Iris pigment epithelial cell (primary cell): ENCODE data around the gene PTPN2.
A peak's percentile ranks its signal among the peaks of the same experiment; 100 is the strongest.
"Not testable (repeated sequence)": the region's sequence is repeated elsewhere in the genome, so short reads cannot be mapped to it uniquely, and the experiment has no call there.

Experiments used
- DNase-seq: peaks from one replicate; pipeline ENCODE4 v3.0.0-alpha.2; 2011; ENCODE audit warnings: low read depth

Gene PTPN2

DNA sequence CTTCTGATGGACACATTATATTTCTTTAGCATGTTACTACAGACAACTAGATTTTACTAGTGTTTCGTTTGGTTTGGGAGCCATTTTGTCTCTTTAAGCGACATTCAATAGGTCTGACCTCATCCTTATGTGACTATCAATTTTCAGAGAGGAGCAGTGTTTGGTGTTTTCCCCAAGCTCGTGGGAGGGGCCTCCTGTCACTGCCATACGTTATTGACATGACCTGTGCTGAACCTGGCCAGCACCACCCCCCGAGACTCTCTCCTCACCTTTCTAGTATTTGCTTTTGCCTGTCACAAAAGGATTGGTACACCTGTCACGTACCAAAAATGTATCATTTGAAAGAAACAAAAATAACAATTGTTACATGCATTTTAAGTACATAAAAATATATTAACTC lies 111.9 kb downstream of the PTPN2 start:
- no peak for DNase-seq

DNA sequence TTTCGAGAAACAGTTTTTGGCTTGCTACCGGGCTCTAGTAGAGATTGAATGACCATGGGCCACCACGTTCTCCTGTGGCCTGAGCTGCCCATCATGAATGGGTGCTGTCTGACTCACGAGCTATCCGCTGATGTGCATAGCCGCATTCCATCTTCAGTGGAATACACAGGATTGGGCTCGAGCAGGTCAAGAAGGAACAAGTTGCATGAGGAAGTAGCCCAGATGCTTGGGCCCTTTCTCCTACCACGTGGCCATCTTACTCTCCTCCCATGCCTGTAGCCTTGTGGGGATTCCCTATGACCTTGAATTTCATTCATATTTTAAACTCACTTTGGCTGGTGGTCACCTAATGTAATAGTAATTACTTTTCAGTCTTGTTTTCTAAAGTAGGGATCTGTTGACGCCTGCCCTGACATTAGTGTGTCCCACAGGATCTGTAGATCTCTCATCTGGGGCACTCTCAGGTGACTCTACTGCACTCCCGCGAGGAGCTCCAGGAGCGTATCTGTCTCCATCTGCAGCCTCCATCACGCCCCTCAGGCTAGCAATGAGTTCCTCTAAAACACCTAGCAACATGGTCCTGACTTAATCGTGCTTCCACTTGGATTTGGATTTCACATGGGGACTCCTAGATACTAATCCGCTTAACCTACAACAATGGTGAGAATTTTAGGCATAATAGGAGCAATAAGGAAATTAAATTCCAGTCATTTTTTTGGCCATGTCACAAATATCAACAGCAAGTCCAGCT lies 113.4 kb downstream of the PTPN2 start:
- no peak for DNase-seq

DNA sequence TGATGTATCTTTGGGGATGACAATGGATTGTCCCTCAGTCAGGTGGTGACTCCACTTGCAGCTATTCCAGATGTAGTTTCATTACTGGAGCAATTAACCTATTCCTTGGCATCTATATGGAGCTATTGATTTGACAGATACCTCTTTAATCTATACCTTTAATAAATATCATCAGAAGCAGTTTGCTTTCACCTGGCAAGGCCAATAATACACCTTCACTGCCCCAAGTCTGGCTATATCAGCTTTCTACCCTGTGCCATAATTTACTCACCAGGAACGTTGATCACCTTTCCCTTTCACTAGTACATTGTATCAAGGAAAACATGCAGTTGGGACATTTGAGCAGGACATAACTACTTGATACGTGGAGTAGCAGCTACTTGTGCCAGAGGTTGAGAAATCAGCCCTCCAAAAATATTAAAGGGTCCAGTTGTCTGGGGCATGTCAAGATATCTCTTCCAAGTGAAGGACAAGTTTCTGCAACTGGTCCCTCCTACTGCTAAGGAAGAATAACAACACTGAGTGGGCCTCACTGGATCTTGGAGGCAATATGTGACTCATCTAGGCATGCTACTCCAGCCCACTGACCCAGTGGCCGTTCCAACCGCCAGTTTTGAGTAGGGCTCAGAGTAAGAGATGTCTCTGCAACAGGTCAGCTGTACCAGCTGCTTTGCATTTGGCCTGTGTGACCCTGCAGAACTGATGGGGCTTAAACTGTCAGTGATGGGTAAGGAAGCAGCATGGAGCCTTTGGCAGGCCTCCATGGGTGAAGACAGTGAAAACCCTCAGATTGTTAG lies 114.2 kb downstream of the PTPN2 start:
- DNase-seq, result peak; percentile 57

DNA sequence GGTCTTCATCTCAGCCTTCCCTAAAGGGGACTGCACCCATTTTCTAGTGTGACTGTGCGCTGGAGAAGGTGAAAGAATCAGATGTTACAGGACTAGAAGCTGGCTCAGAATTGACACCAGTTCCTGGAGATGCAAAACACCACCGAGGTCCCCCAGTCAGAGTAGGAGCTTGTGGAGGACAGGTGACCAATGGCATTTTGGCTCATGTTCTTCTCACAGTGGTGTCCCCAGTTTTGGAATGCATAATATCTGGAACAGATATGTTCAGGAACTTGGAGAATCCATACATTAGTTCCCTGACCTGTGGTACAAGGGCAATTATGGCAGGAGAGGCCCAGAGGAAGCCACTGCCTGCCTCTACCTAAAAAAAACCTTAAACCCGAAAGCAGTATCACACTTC lies 114.9 kb downstream of the PTPN2 start:
- DNase-seq, result no peak

DNA sequence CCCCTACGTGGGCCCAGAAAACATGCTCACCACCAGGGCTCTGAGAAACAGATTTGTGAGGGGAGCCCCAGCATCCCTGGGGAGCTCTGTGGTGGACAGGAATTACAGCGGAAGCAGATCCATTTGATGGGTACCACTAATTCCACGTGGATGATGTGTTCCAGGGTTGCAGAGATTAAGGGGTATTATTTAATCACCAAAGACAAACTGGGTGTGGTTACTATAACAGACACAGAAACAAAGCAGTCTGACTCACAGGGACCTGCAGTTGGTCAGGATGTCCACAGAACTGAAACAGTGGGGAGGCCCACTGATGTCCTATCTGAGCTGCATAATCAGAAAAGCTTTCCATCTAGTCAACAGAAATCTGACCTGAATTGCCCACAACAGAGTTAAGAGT lies 115.4 kb downstream of the PTPN2 start:
- DNase-seq, result peak; percentile 61

DNA sequence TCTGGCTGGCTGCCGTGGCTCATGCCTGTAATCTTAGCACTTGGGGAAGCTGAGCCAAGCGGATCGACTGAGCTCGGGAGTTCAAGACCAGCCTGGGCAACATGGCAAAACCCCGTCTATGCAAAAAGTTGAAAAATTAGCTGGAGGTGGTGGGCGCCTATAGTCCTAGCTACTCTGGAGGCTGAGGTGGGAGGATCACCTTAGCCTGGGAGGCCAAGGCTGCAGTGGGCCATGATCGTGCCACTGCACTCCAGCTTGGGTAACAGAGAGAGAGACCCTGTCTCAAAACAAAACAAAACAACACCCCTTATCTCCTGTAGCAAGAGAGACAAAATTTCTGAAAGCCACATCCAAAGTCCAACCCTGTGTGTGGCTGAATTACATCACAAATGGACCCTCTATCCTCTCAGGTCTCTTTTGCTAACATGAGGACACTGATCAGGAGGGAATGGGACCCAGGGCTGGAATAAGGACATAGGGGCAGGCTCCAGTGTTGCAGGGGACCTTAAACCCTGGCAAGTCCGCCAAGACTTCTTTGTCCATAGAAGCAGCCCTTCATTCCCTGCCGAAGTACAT lies 116.4 kb downstream of the PTPN2 start:
- DNase-seq, result no peak

DNA sequence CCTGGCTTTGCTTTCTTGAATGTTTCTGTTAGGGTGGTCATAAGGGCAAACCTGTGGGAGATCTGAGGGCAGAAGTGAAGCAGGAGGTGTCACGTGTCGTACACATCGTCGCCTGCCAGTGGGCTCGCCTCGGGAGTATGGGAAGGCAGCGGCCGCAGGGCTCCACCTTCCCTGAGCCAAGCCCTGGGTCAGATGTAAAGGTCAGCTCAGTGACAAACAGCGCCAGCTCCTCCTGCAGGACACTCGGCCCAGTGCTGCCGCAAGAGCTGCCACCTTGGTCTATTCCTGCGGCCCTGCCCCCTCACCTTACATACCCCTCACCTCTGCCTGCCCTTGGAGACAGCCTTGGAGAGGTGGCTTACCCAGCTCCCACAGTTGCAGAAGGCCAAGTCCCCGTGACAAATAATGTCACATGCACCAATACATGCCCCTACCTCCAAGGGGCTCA lies 117.0 kb downstream of the PTPN2 start:
- no peak for DNase-seq

DNA sequence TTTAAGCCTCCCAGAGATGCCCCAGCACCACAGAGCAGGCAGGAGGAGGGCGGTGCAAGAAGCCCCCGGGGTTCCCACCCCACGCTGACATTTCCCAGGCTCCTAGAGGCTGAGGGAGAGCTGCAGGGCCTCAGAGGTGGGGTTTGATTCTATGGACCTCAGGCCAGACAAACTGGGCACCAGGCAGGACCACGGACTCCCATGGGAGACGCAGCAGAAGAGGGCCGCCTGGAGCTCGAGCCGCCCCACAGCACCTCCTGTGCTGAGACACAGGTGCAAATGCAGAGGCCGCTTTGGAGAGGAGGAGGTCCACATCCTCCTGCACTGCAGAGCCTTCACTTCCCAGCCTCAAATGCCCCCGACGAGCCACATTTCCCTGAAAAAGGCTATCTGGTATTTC lies 118.5 kb downstream of the PTPN2 start:
- no peak for DNase-seq

DNA sequence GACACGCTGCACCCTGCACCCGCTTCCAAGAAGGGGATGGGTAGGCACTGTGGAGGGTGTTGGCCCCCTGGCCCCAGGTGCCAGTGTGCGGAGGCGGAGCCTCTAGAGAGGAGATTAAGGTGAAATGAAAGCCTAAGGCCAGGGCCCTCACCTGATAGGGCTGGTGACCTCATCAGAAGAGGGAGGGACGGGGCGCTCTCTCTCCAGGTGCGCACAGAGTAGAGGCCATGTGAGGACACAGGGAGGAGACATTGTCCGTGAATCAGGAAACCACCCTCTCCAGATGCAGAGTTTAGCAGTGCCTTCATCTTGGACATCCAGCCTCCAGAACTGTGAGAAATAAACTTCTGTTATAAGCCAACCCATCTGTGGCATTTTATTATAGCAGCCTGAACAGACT lies 118.9 kb downstream of the PTPN2 start:
- no peak for DNase-seq

DNA sequence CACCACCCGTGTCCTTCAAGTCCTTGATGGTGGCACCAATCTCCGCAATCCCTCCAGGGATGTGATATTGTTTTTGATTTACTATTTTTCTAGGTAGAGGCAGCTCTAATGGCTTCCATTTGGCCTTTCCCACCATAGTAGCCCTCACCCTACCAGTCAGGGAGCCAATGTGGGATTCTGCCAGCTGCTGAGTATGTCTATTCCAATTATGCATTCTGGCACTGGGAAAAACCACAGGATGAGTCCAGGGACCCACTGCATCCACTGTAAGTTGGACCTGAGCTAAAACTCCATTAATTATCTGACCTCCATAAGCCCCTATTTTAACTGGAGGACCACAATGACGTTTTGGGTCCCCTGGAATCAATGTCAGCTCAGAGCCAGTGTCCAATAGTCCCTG lies 125.5 kb downstream of the PTPN2 start:
- DNase-seq, result not testable (repeated sequence)

DNA sequence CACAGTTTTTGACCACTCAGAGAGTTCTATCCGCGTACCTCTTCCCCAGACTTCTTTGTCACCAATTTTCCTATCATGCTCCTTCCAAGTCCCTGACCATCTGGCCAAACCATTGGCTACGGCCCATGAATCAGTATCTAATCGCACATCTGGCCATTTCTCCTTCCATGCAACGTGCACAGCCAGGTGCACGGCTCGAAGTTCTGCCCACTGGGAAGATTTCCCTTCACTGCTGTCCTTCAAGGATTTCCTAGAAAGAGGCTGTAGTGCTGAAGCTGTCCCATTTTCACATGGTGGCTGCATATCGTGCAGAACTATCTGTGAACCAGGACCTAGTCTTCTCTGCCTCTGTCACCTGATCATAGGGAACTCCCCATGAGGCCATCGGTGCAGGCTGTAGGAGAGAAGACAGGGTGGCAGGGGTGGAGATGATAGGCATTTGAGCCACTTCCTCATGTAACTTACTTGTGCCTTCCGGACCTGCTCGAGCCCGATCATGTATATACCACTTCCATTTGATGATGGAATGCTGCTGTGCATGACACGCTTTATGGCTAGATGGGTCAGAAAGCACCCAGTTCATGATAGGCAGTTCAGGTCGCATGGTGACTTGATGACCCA lies 127.3 kb downstream of the PTPN2 start:
- DNase-seq, result not testable (repeated sequence)

DNA sequence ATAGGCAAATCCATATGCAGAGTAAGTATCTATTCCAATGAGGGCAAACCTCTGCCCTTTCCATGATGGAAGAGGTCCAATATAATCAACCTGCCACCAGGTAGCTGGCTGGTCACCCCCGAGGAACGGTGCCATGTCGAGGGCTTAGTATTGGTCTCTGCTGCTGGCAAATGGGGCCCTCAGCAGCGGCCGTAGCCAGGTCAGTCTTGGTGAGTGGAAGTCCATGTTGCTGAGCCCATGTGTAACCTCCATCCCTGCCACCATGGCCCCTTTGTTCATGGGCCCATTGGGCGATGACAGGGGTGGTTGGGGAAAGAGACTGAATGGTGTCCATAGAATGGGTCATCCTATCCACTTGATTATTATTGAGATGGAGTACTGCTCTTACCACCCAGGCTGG lies 128.4 kb downstream of the PTPN2 start:
- not testable (repeated sequence) for DNase-seq

DNA sequence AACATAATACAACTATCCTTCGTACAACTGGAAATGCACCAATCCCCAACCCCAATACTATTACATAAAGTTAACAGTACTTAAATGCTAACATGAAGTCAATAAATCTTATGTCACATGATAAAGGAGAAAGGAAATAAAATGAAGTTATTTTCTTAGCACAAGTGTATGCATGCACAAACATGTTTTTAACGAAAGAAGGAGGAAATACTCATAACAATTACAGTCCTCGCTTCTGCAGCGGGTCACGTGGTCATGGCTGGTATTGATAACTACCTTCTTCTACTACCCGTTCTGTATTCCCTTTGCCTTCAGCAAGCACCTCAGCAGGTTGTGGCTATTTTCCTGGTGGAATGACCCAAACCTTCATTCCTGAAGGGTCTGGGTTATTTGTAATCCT lies 129.5 kb downstream of the PTPN2 start:
- DNase-seq, result no peak

DNA sequence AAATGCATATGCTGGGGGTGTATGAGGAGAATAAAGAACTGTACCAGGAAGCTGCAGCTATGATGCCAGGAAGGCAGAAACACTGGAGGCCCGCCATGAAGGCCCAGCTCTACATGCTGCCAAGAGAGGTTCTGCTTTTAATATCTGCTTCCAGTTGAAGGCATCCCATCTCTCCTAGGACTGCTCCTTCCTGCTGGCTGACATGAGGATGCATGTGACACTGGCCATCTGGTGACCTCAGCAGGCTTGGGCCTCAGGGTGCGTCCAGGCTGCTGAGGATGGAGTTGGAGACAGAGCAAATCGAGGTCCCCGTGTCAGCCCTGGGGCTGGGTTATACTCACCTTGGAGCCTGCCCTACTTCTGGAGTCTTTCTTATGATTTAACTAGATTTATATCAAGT lies 132.1 kb downstream of the PTPN2 start:
- no peak for DNase-seq

DNA sequence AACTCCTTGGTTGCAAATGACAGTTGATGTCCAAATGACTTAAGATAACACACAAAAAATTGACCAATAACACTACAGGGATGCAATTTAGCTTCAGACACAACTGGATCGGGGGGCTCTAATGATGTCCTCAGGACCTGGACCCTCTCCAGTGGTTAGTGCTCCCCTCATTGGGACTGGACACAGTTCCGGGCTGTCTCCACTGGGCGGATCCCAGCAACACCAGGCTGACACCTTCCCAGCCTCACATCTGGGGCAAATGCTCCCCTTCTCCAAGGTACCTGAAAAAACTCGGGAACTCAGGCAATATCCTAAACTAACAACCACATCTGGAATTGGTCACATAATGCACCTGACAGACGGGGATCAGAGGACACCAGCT lies 132.5 kb downstream of the PTPN2 start:
- no peak for DNase-seq

DNA sequence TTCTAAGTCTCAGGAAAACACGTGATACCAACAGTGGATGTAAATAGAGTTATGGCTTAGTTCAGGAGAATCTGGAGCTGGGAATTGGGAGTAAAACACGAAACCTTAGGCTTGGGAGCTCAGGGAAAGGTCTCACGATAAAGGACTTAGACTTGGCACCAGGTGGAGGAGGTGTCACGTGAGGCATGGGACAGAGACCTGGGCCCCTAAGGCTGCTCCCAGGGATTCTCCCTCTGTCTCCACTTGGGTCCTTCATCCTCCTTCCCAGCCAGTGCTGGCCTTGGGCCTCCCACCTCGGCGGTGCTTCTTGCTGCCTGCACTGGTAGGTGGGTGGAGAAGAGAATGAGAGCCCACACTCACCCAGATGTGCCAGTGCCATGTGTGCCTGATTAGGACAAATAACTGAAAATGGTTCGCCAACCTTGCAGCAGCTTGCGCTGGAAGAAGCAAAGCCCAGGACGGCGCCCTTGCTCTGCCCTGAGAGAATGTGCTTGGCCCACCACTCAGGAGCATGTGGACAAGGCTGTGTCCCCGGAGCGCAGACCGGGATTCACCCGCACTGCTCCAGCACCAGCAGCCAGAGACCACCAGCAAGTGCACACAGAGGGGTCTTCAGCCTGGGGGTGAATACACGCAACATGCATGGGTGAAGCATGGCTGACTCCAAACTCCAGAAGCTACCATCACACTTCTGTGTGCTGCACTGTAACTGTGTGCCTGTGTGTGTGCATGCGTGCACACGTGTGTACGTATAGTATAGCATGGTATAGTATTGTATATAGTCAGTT lies 133.1 kb downstream of the PTPN2 start:
- DNase-seq, result no peak

DNA sequence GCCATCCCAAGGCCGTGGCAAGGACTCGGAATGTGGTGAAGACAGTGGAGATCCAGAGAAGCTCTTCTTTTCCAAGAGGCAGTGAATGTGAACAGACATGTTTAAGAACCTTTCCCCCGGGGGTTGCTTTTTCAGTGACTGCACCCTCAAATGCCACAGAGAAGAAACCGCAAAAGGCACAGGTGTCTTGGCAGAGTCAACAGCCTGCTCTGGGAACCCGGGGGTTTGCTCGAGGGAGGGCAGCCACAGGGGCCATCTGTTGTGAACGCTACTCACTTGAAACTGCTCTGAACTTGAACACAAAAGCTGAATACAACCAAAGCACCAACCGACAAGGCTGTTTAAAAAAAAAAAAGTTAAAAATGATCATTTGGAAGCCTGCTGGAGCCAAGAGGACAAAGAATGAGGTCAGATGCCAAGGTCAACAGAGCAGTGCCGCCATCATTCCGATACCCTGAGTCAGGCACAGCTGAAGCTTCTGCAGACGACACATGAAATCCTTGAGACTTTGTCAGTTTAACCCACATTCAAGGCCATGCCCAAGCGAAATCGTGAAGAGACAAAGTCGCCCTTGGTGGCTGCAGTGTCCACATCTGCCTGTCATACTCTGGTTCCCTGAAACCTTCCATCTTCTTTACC lies 133.8 kb downstream of the PTPN2 start:
- no peak for DNase-seq

DNA sequence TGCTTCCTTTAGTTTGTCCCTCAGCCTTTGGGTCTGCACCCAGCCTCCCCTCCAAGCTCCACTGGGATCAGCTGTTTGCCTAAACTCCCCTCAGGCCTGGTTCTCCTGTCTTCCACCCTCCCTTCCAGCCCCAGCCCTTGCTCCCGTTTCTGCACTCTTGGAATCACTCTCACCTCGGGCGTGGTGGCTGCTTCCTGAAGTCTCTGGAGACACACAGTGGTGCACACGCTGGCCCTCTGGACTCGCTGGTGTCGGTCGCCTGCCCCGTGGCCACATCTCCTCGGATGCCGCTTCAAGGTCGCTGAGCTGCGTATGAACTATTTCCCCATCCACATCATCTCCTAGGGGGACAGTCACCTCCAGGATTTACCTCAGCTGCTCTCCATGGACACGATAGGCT lies 134.9 kb downstream of the PTPN2 start:
- DNase-seq, result no peak

DNA sequence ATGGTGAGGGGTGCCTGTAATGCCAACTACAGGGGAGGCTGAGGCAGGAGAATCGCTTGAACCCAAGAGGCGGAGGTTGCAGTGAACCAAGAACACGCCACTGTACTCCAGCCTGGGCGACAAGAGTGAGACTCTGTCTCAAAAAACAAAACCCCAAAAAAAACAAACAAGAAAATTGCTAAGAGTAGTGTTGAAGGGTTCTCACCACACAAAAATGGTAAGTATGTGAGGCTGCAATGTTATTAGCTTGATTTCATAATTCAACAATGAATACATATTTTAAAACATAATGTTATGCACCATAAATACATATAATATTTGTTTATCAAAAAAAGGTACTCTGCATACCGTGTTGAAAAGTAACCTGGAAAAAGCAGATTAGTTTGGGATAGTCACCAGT lies 135.4 kb downstream of the PTPN2 start:
- DNase-seq, result peak; percentile 55

DNA sequence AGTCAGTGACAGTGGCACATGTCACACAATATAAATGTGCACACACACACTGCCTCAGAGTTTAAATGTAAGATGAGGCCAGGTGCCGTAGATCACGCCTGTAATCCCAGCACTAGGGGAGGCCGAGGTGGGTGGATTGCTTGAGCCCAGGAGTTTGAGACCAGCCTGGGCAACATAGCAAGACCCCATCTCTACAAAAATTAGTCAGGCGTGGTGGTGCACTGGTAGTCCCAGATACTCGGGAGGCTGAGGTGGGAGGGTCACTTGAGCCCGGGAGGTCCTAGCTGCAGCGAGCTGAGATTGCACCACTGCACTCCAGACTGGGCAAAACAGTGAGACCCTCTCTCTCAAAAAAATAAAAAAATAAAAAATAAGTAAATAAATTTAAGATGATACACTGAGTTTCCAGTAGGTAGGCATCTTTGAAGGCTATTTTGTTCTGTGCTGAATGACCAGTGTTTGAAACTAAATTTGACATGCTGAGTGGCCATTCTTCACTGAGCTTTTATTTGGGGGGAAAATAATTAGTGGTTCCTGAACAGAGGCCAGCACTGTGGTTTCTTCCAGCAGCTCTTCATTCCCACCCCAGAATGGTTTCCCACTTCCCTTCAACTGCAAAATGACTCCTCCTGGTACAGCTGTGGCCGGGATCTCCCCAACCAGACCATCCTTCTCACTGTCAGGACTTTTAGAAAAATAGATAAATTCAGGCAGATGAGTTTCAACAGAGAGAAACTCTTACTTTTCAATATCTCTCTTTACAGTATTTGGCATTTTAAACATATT lies 136.3 kb downstream of the PTPN2 start:
- DNase-seq, result peak; percentile 37
